Activated T-helper 2 cell treated with anti-CD3 and anti-CD28 coated beads, Interferon-gamma antibody, Interleukin-2, Interleukin-4, amounts not matched to agents 10 μg/mL and 5 μg/mL and 100 μg/mL, durations not matched to agents 14 hours and 24 hours and 36 hours (primary cell): ENCODE results near the gene NMT1. TPM values are rescaled to one million over a fixed set of nuclear protein-coding genes. Genes with fewer than 3 reads are reported as not detected.

Experiments
- DNase-seq: peaks from one replicate; pipeline ENCODE4 v3.0.0; 2021; ENCODE audit warnings: low spot score
- H3K27ac Mint-ChIP-seq: one replicate; pipeline ENCODE4 v1.8.0; 2021; ENCODE audit warnings: mixed read lengths
- H3K27me3 Mint-ChIP-seq: one replicate; pipeline ENCODE4 v1.8.0; 2021; ENCODE audit warnings: low read depth, mixed read lengths
- H3K36me3 Mint-ChIP-seq: one replicate; pipeline ENCODE4 v1.8.0; 2021; ENCODE audit warnings: low read depth, mixed read lengths
- H3K4me1 Mint-ChIP-seq: one replicate; pipeline ENCODE4 v1.8.0; 2021; ENCODE audit warnings: low read depth, mixed read lengths
- H3K4me3 Mint-ChIP-seq: one replicate; pipeline ENCODE4 v1.8.0; 2021; ENCODE audit warnings: low read depth, mild to moderate bottlenecking, moderate library complexity, mixed read lengths
- H3K9me3 Mint-ChIP-seq: one replicate; pipeline ENCODE4 v1.8.0; 2021; ENCODE audit warnings: mixed read lengths
- intact Hi-C: fragments of 100-400 bp; cut with micrococcal nuclease; formaldehyde crosslinking; loops from one replicate; pipeline ENCODE4 v1.15.1; 2023
- total RNA-seq: library from RNA; stranded (reverse); gene quantifications from 2 replicates; pipeline ENCODE4 v1.2.3, GENCODE V29; 2022

The NMT1 gene
- total RNA-seq, 1 donor from 2014 or later, result 173 TPM

GRCh38 chr17:45104907-45105624, 43.9 kb downstream of the NMT1 start:
- Mint-ChIP-seq H3K9me3 (no peaks in the 10 kb centered on the region), H3K4me1 (no peaks in the 10 kb centered on the region), H3K36me3 (peaks cover 64% of the 10 kb centered on the region), H3K4me3 (no peak overlapping the region), H3K27me3 (no peaks in the 10 kb centered on the region), H3K27ac (no peak overlapping the region)
- intact Hi-C loops, result no loop called here
- no peak for DNase-seq

DNA sequence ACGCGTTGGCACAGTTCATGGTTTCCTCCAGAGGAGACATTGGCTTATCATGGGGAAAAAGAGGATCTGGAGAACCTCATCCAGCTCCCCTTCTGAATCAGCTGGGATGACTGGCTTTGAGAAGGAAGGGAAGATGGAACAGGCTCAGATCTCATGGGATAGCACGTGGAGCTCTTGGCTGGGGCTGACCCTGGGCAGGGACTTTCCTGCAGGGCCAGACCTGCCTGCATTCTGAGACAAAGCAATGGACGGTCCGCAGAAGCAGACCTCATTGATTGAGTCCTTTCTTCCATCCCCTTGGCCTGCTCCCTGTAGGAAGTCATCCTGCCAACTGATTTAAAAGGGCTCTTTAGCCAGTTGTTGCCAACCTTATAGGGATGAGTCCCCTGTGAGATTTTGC, 45.0 kb downstream of the NMT1 start:
- H3K4me1 Mint-ChIP-seq, result no peaks in the 10 kb centered on the region
- H3K9me3 Mint-ChIP-seq, result no peaks in the 10 kb centered on the region
- no peak for DNase-seq
- no peak overlapping the region for H3K27ac Mint-ChIP-seq
- no peaks in the 10 kb centered on the region for H3K27me3 Mint-ChIP-seq
- no peak overlapping the region for H3K4me3 Mint-ChIP-seq
- H3K36me3 Mint-ChIP-seq, result peaks cover 64% of the 10 kb centered on the region
- intact Hi-C loops, result no loop called here

DNA sequence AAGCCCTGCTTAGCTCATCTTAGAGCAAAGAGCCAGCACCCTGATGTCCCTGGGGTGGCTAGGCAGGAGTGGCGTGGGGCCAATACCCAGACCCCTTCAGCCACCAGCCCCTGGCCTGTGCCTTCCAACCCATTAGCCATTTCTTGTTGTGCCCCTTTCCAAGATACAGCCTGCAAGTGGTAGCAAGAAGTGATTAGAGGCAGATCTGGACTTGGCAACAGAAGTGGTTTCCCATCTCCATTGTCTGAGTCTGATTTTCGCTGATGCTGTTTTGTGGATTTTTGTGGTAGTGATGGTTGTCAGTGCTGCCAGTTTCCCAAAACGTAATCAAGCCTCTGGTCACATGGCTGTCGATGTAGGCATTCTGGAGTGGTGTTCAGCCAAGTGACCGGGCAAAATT, 45.5 kb downstream of the NMT1 start:
- intact Hi-C loops, result no loop called here
- no peak overlapping the region for H3K27ac Mint-ChIP-seq
- peaks cover 63% of the 10 kb centered on the region for H3K36me3 Mint-ChIP-seq
- H3K27me3 Mint-ChIP-seq, result no peaks in the 10 kb centered on the region
- H3K4me1 Mint-ChIP-seq, result no peaks in the 10 kb centered on the region
- no peak overlapping the region for H3K4me3 Mint-ChIP-seq
- no peak for DNase-seq
- H3K9me3 Mint-ChIP-seq, result no peaks in the 10 kb centered on the region

DNA sequence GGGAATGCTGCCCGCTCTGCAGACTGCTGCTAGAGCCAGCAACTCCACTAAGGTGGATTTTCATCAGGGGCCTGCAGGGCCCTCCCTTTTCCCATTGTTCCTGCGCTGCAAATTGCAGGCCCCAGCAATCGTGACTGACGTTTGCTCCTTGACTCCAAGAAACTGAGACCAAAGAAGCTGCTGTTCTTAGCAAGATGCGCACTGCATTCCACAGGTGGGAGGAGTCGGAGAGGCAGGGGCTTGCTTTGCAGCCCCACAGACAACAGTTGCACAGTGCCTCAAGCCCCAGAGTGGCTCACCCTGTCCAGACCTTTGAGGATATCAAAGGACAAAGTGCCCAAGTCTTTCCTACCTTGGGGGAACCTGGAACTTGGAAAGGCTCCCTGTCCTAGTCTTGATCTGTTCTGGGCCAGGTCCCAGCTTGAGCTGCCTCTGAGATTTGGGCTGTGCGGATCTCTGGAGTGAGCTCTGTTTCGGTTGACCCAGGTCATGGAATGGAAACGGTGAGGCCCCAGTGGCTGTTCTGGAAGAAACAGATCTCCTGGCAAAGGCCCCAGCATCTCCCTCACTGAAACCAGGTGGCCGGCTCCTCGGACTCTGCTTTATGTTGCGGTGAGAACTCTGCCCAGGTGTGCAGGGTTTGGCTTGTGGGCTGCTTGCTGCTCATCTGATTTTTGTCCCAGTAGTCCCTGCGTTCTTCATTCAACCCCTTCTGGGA, 46.3 kb downstream of the NMT1 start:
- Mint-ChIP-seq H3K9me3 (no peaks in the 10 kb centered on the region), H3K27me3 (no peaks in the 10 kb centered on the region), H3K36me3 (peaks cover 54% of the 10 kb centered on the region), H3K4me1 (no peaks in the 10 kb centered on the region), H3K27ac (no peak overlapping the region), H3K4me3 (no peak overlapping the region)
- DNase-seq, result no peak
- intact Hi-C loops, result no loop called here

DNA sequence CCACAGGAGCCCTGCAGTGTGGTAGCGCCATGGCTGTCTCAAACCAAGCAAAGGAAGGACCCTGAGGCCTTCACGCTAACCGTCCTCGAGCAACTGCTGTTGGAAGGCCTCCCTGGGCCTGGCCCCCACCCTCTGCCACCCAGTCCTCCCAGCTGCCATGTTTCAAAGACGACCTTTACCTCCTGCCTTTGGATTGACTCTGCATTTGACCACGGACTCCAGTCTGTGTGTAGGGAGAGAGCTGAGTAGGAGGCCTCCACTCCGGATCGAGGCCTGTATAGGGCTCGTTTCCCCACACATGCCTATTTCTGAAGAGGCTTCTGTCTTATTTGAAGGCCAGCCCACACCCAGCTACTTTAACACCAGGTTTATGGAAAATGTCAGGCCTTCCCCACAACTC, 46.9 kb downstream of the NMT1 start:
- no peaks in the 10 kb centered on the region for H3K4me1 Mint-ChIP-seq
- H3K4me3 Mint-ChIP-seq, result no peak overlapping the region
- H3K27me3 Mint-ChIP-seq, result no peaks in the 10 kb centered on the region
- H3K27ac Mint-ChIP-seq, result no peak overlapping the region
- intact Hi-C loops, result no loop called here
- peaks cover 48% of the 10 kb centered on the region for H3K36me3 Mint-ChIP-seq
- H3K9me3 Mint-ChIP-seq, result no peaks in the 10 kb centered on the region
- DNase-seq, result no peak

- H3K9me3 Mint-ChIP-seq, result no peaks in the 10 kb centered on the region
- no peaks in the 10 kb centered on the region for H3K27me3 Mint-ChIP-seq
- no peaks in the 10 kb centered on the region for H3K4me1 Mint-ChIP-seq
- H3K4me3 Mint-ChIP-seq, result no peak overlapping the region
- H3K36me3 Mint-ChIP-seq, result peaks cover 41% of the 10 kb centered on the region
- no peak for DNase-seq
- intact Hi-C loops, result no loop called here
- H3K27ac Mint-ChIP-seq, result no peak overlapping the region
These were observed 47.7 kb downstream of the NMT1 start for GRCh38 chr17:45108595-45109521.

GRCh38 chr17:45110676-45111611, 49.8 kb downstream of the NMT1 start:
- Mint-ChIP-seq H3K27me3 (peaks cover 2% of the 10 kb centered on the region), H3K4me1 (no peaks in the 10 kb centered on the region), H3K36me3 (peaks cover 23% of the 10 kb centered on the region), H3K27ac (no peak overlapping the region), H3K9me3 (no peaks in the 10 kb centered on the region), H3K4me3 (no peak overlapping the region)
- intact Hi-C loops, result no loop called here
- DNase-seq, result no peak

DNA sequence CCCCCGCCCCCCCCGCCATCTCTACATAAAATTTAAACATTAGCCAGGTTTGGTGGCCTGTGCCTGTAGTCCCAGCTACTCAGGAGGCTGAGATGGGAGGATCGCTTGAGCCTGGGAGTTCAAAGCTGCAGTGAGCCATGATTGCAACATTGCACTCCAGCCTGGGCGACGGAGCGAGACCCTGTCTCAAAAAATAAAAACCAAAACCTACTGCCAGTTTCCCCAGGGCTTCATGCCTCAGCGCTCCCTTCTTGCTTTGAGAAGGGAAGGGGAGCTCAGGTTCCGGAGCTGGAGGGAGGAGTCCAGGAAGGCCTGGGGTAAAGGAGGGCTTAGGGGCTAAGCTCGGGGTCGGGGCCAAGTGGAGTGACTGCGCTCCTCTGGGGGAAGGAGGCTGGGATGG, 50.7 kb downstream of the NMT1 start:
- DNase-seq, result no peak
- no peaks in the 10 kb centered on the region for H3K4me1 Mint-ChIP-seq
- H3K4me3 Mint-ChIP-seq, result no peak overlapping the region
- intact Hi-C loops, result no loop called here
- H3K9me3 Mint-ChIP-seq, result no peaks in the 10 kb centered on the region
- H3K27ac Mint-ChIP-seq, result no peak overlapping the region
- peaks cover 14% of the 10 kb centered on the region for H3K36me3 Mint-ChIP-seq
- peaks cover 2% of the 10 kb centered on the region for H3K27me3 Mint-ChIP-seq

DNA sequence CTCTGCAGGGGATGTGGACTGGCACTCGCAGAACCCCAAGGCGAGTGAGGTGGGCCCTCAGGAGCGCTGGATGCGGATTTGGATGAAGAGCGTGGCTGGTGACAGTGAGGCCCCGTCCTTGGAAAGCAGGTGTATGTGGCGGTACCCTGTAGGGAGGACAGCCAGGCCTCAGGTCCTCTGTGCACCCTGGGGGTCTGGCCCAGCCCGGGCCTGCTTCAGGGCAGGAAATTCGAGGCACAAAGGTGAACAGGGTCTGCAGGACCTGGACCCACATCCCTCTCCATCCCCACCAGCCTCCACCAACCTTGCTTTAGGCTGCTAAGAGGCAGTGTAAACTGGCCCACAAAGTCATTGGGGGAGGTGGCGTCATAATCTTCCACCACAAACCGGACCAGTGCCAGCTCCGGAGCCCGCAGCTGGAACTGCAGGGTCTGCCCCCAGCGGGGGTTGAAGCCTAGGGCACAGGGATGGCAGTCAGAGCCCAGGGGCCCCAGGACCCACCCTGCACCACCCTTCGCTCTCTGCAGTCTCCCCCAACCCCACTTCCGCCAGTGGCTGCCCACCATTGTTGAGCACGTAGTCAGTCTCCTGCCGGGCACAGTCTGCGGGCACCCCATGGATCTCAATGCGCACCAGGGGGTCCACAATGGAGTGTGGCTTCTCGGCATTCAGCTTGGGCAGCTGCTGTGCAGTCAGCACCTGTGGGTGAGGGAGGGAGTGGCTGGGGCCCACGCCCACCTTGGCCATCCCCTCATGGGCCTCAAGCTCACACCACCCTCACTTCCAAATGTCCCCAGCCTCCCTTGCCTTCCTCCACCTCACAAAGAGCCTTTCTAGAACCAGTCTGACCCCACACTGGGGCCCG, 51.7 kb downstream of the NMT1 start:
- H3K4me3 Mint-ChIP-seq, result no peak overlapping the region
- intact Hi-C loops, result no loop called here
- no peaks in the 10 kb centered on the region for H3K9me3 Mint-ChIP-seq
- no peak overlapping the region for H3K27ac Mint-ChIP-seq
- H3K4me1 Mint-ChIP-seq, result no peaks in the 10 kb centered on the region
- peaks cover 2% of the 10 kb centered on the region for H3K27me3 Mint-ChIP-seq
- DNase-seq, result no peak
- peaks cover 8% of the 10 kb centered on the region for H3K36me3 Mint-ChIP-seq

GRCh38 chr17:45113424-45113754, 52.3 kb downstream of the NMT1 start:
- no peaks in the 10 kb centered on the region for H3K9me3 Mint-ChIP-seq
- peaks cover 2% of the 10 kb centered on the region for H3K27me3 Mint-ChIP-seq
- H3K4me3 Mint-ChIP-seq, result no peak overlapping the region
- no peak overlapping the region for H3K27ac Mint-ChIP-seq
- no peaks in the 10 kb centered on the region for H3K4me1 Mint-ChIP-seq
- H3K36me3 Mint-ChIP-seq, result peaks cover 2% of the 10 kb centered on the region
- intact Hi-C loops, result no loop called here
- no peak for DNase-seq

- Mint-ChIP-seq H3K4me3 (no peak overlapping the region), H3K36me3 (no peaks in the 10 kb centered on the region), H3K27ac (no peak overlapping the region), H3K27me3 (peaks cover 2% of the 10 kb centered on the region), H3K9me3 (no peaks in the 10 kb centered on the region), H3K4me1 (no peaks in the 10 kb centered on the region)
- intact Hi-C loops, result no loop called here
- DNase-seq, result no peak
These were observed 53.2 kb downstream of the NMT1 start for GRCh38 chr17:45114117-45114932.
